WERI-Rb-1 (cell line): ENCODE data around the gene RHBDL2.
"Not testable (repeated sequence)": the region's sequence is repeated elsewhere in the genome, so short reads cannot be mapped to it uniquely, and the experiment has no call there.

Source experiments
- DNase-seq: peaks from one replicate; pipeline ENCODE4 v3.0.0-alpha.2; 2020
- H3K27ac ChIP-seq: fragments of 250-450 bp; sonication (Bioruptor Pico); 2 replicates; pipeline ENCODE4 v1.5.1; 2020; ENCODE audit warnings: mild to moderate bottlenecking, moderate library complexity
- H3K27me3 ChIP-seq: fragments of 250-450 bp; sonication (Bioruptor Pico); 2 replicates; pipeline ENCODE4 v1.5.1; 2021; ENCODE audit warnings: mild to moderate bottlenecking, low read depth, moderate library complexity; ENCODE audit not compliant: insufficient read depth, severe bottlenecking
- H3K36me3 ChIP-seq: fragments of 250-450 bp; sonication (Bioruptor Pico); 2 replicates; pipeline ENCODE4 v1.5.1; 2020; ENCODE audit warnings: mild to moderate bottlenecking, moderate library complexity
- H3K4me3 ChIP-seq: 2 replicates; pipeline ENCODE4 v1.5.1; 2011; ENCODE audit warnings: low read depth, mild to moderate bottlenecking, control low read depth, low read length
- H3K9me3 ChIP-seq: fragments of 250-450 bp; sonication (Bioruptor Pico); 2 replicates; pipeline ENCODE4 v1.5.1; 2021; ENCODE audit warnings: mild to moderate bottlenecking, moderate library complexity; ENCODE audit not compliant: severe bottlenecking
- CTCF ChIP-seq: IDR thresholded peaks from 2 replicates; pipeline ENCODE4 v1.5.1; 2011; ENCODE audit warnings: low read depth, mild to moderate bottlenecking, control low read depth, inconsistent platforms, low read length

Gene RHBDL2

GRCh38 chr1:38915352-38915948 is 26.2 kb downstream of the RHBDL2 start:
- H3K27ac ChIP-seq: no peak overlapping the region
- no peaks in the 10 kb centered on the region for H3K9me3 ChIP-seq
- no peak for TF ChIP-seq CTCF
- H3K4me3 ChIP-seq: no peak overlapping the region
- H3K36me3 ChIP-seq: no peaks in the 10 kb centered on the region
- no peak for DNase-seq
- no peaks in the 10 kb centered on the region for H3K27me3 ChIP-seq

- H3K36me3 ChIP-seq, DNase-seq, H3K9me3 ChIP-seq, H3K27me3 ChIP-seq, H3K27ac ChIP-seq, H3K4me3 ChIP-seq: not testable (repeated sequence)
Measured at GRCh38 chr1:38914908-38915307, 26.7 kb downstream of the RHBDL2 start.

- Histone ChIP-seq H3K27ac (peak overlapping the region; percentile 61), H3K9me3 (no peaks in the 10 kb centered on the region), H3K27me3 (no peaks in the 10 kb centered on the region), H3K4me3 (peak overlapping the region; percentile 31), H3K36me3 (no peaks in the 10 kb centered on the region)
- TF ChIP-seq CTCF: no peak
- DNase-seq: peak; percentile 67
Measured at GRCh38 chr1:38908821-38909220, 32.8 kb downstream of the RHBDL2 start.

GRCh38 chr1:38905985-38906384 is 35.6 kb downstream of the RHBDL2 start:
- no peak for TF ChIP-seq CTCF
- Histone ChIP-seq H3K36me3 (no peaks in the 10 kb centered on the region), H3K27me3 (no peaks in the 10 kb centered on the region), H3K27ac (no peak overlapping the region), H3K4me3 (no peak overlapping the region), H3K9me3 (no peaks in the 10 kb centered on the region)
- no peak for DNase-seq

- no peak for TF ChIP-seq CTCF
- Histone ChIP-seq H3K27me3 (no peaks in the 10 kb centered on the region), H3K9me3 (no peaks in the 10 kb centered on the region), H3K4me3 (no peak overlapping the region), H3K27ac (no peak overlapping the region), H3K36me3 (no peaks in the 10 kb centered on the region)
- DNase-seq: no peak
Measured at GRCh38 chr1:38899560-38899959, 42.1 kb downstream of the RHBDL2 start.

- no peak for TF ChIP-seq CTCF
- DNase-seq: no peak
- Histone ChIP-seq H3K27ac (no peak overlapping the region), H3K27me3 (no peaks in the 10 kb centered on the region), H3K36me3 (no peaks in the 10 kb centered on the region), H3K9me3 (no peaks in the 10 kb centered on the region), H3K4me3 (no peak overlapping the region)
Measured at GRCh38 chr1:38898653-38899230, 42.9 kb downstream of the RHBDL2 start.
